ENCODE data around the gene ABCG8.

- TF ChIP-seq CTCF (conservative IDR thresholded peaks at IDR 0.05; ENCODE audit: low read length): peak; percentile 98
- no peak for TF ChIP-seq EZH2phosphoT487 (IDR thresholded peaks at IDR 0.05; ENCODE audit: borderline replicate concordance)
These were observed 39.2 kb downstream of the ABCG8 start for GRCh38 chr2:43877782-43878464.

Data from Loucy (cell line).